Endodermal cell (in vitro differentiated cells): Measurements from ENCODE around the gene CDH4. TPM values are rescaled to one million over a fixed set of nuclear protein-coding genes. Genes with fewer than 3 reads are reported as not detected.

Experiments
- DNase-seq: peaks from one replicate; pipeline ENCODE4 v3.0.0-alpha.2; 2017
- H3K27ac ChIP-seq: 2 replicates; pipeline ENCODE4 v1.5.1; 2013; ENCODE audit warnings: mild to moderate bottlenecking, low read depth, low read length, moderate library complexity
- H3K27me3 ChIP-seq: 2 replicates; pipeline ENCODE4 v1.6.1; 2013; ENCODE audit warnings: mild to moderate bottlenecking, low read length, moderate library complexity; ENCODE audit not compliant: insufficient read depth, control insufficient read depth, poor library complexity, severe bottlenecking
- H3K36me3 ChIP-seq: 2 replicates; pipeline ENCODE4 v1.7.0; 2013; ENCODE audit warnings: mild to moderate bottlenecking, low read length, moderate library complexity; ENCODE audit not compliant: control insufficient read depth, insufficient read depth
- H3K4me1 ChIP-seq: one replicate; pipeline ENCODE4 v1.7.0; 2013; ENCODE audit warnings: low read length; ENCODE audit not compliant: control insufficient read depth, insufficient read depth
- H3K4me3 ChIP-seq: 2 replicates; pipeline ENCODE4 v1.5.1; 2013; ENCODE audit warnings: mild to moderate bottlenecking, low read length, moderate library complexity
- H3K9ac ChIP-seq: 2 replicates; pipeline ENCODE4 v1.6.1; 2013; ENCODE audit warnings: mild to moderate bottlenecking, low read length, moderate library complexity; ENCODE audit not compliant: poor library complexity, severe bottlenecking; ENCODE audit errors: extremely low read depth
- H3K9me3 ChIP-seq: 2 replicates; pipeline ENCODE4 v1.6.1; 2013; ENCODE audit warnings: mild to moderate bottlenecking, low read length, moderate library complexity; ENCODE audit not compliant: control insufficient read depth
- H3K27ac Mint-ChIP-seq: 2 replicates; pipeline ENCODE4 v1.8.0; 2020; ENCODE audit warnings: mixed read lengths
- H3K27me3 Mint-ChIP-seq: 2 replicates; pipeline ENCODE4 v1.8.0; 2021; ENCODE audit warnings: mild to moderate bottlenecking, mixed read lengths; ENCODE audit not compliant: insufficient read depth
- H3K36me3 Mint-ChIP-seq: 2 replicates; pipeline ENCODE4 v1.8.0; 2020; ENCODE audit warnings: low read depth, mixed read lengths
- H3K4me1 Mint-ChIP-seq: 2 replicates; pipeline ENCODE4 v1.8.0; 2020; ENCODE audit warnings: mixed read lengths
- H3K4me3 Mint-ChIP-seq: 2 replicates; pipeline ENCODE4 v1.8.0; 2020; ENCODE audit warnings: mild to moderate bottlenecking, moderate library complexity, mixed read lengths
- H3K9me3 Mint-ChIP-seq: 2 replicates; pipeline ENCODE4 v1.8.0; 2020; ENCODE audit warnings: mild to moderate bottlenecking, mixed read lengths
- CTCF ChIP-seq: fragments of 200-600 bp; sonication (generic); conservative IDR thresholded peaks from 2 replicates; pipeline ENCODE4 v1.5.0; 2021; ENCODE audit warnings: antibody characterized with exemption, mild to moderate bottlenecking
- WGBS, 2 experiments: methylation state at CpG; one replicate each; pipeline versions ENCODE4 v1.1.5 to v1.1.7; 2013; ENCODE audit warnings: missing lambda C conversion rate in 2 of 2, mixed read lengths in 1 of 2; ENCODE audit not compliant: insufficient coverage in 1 of 2, insufficient read length in 1 of 2; 5-methylcytosine and 5-hydroxymethylcytosine counted together
- total RNA-seq, 2 donors: library from RNA; stranded (reverse); fragmentation: NEBNext Ultra II Directional in 1 of 2; extraction: Animal tissue kit (Norgen Biotek cat#: 25700) in 1 of 2; gene quantifications; 2 replicates in 1 of 2; 3 replicates in 1 of 2; pipeline ENCODE4 v1.2.1, GENCODE V29; 2021

CDH4 gene
- total RNA-seq, 2 donors from 2014 or later: 1.8 to 5.8 TPM

- no peak for TF ChIP-seq CTCF
- Mint-ChIP-seq H3K4me1 (no peaks in the 10 kb centered on the region), H3K27me3 (peaks cover 9% of the 10 kb centered on the region), H3K9me3 (no peaks in the 10 kb centered on the region), H3K27ac (no peak overlapping the region), H3K36me3 (no peaks in the 10 kb centered on the region), H3K4me3 (no peak overlapping the region)
- Histone ChIP-seq H3K36me3 (no peaks in the 10 kb centered on the region), H3K9ac (no peak overlapping the region), H3K9me3 (no peaks in the 10 kb centered on the region), H3K27ac (no peak overlapping the region), H3K4me3 (no peak overlapping the region), H3K4me1 (no peaks in the 10 kb centered on the region), H3K27me3 (no peaks in the 10 kb centered on the region)
- no peak for DNase-seq
- 90 to 96% methylated on average over 14 to 21 of the region's 21 CpGs for WGBS, 2 experiments
These were observed 478.7 kb downstream of the CDH4 start for GRCh38 chr20:61730631-61731362.

- H3K9me3 Mint-ChIP-seq: no peaks in the 10 kb centered on the region
- Histone ChIP-seq H3K4me1 (no peaks in the 10 kb centered on the region), H3K27ac (no peak overlapping the region), H3K36me3 (no peaks in the 10 kb centered on the region), H3K9me3 (no peaks in the 10 kb centered on the region), H3K9ac (no peak overlapping the region), H3K27me3 (no peaks in the 10 kb centered on the region), H3K4me3 (no peak overlapping the region)
- H3K27ac Mint-ChIP-seq: no peak overlapping the region
- no peaks in the 10 kb centered on the region for H3K4me1 Mint-ChIP-seq
- no peak for DNase-seq
- no peak for TF ChIP-seq CTCF
- H3K4me3 Mint-ChIP-seq: no peak overlapping the region
- peaks cover 10% of the 10 kb centered on the region for H3K27me3 Mint-ChIP-seq
- WGBS, 2 experiments: 89 to 93% methylated on average over 16 to 22 of the region's 22 CpGs
- no peaks in the 10 kb centered on the region for H3K36me3 Mint-ChIP-seq
These were observed 479.5 kb downstream of the CDH4 start for GRCh38 chr20:61731363-61732181.

GRCh38 chr20:61732511-61733210 is 480.6 kb downstream of the CDH4 start:
- H3K27ac ChIP-seq: no peak overlapping the region
- no peak overlapping the region for H3K4me3 Mint-ChIP-seq
- no peaks in the 10 kb centered on the region for H3K27me3 ChIP-seq
- no peaks in the 10 kb centered on the region for H3K9me3 ChIP-seq
- no peak overlapping the region for H3K4me3 ChIP-seq
- TF ChIP-seq CTCF: no peak
- H3K36me3 Mint-ChIP-seq: no peaks in the 10 kb centered on the region
- 89 to 91% methylated on average over 14 to 19 of the region's 19 CpGs for WGBS, 2 experiments
- no peak overlapping the region for H3K27ac Mint-ChIP-seq
- no peaks in the 10 kb centered on the region for H3K4me1 ChIP-seq
- no peaks in the 10 kb centered on the region for H3K4me1 Mint-ChIP-seq
- H3K27me3 Mint-ChIP-seq: peaks cover 10% of the 10 kb centered on the region
- no peak overlapping the region for H3K9ac ChIP-seq
- no peaks in the 10 kb centered on the region for H3K36me3 ChIP-seq
- H3K9me3 Mint-ChIP-seq: no peaks in the 10 kb centered on the region
- no peak for DNase-seq
